ENCODE results near the gene RCN2. TPM values are rescaled to one million over a fixed set of nuclear protein-coding genes. Genes with fewer than 3 reads are reported as not detected.
A peak's percentile ranks its signal among the peaks of the same experiment; 100 is the strongest.

Gene RCN2
- polyA plus RNA-seq, 12 donors = 86.8 to 140 (median 125) TPM; not detected in 1

DNA sequence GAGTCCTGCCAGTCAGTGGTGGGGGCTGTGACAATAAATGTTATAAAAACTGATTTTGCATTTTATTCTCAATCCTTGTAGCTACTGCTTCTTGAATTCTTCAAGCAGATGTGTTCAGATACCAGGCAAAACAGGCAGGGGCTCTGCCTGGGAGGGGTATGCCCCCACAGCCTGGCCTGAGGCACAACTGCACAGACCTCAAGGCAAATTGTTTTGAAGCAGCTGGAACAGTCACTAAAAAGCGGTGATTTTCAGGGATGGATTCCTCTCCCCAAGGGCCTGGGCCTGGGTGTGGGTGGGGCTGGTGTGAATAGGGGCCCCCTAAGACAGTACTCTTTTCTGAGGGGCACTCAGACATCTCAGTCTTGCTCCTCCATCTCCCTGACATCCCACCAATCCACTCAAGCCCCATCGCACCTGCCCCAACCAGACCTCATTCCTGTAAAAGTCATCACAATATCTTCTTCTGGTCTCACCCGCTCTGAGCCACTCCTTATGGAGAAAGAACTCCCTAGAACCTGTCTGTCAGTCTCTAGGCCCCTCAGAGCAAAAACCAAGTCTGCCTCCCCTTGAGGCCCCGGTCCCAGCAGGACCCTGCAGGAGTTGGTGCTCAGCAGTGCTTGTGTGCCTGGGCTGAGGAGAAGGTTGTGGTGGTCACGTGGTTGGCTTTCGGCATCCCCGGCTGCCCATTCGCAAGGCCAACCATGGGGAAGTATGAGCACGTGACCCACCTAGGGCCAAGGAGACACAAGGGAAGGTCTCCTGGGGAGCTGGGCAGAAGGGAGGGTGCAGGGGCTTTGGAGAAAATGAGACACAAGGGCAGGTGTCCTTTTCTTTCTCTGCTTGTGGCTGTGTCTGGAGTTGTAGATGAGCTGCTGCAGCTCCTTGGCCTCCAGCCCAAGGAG lies 60.4 kb downstream of the RCN2 start:
- no peak for DNase-seq

DNA sequence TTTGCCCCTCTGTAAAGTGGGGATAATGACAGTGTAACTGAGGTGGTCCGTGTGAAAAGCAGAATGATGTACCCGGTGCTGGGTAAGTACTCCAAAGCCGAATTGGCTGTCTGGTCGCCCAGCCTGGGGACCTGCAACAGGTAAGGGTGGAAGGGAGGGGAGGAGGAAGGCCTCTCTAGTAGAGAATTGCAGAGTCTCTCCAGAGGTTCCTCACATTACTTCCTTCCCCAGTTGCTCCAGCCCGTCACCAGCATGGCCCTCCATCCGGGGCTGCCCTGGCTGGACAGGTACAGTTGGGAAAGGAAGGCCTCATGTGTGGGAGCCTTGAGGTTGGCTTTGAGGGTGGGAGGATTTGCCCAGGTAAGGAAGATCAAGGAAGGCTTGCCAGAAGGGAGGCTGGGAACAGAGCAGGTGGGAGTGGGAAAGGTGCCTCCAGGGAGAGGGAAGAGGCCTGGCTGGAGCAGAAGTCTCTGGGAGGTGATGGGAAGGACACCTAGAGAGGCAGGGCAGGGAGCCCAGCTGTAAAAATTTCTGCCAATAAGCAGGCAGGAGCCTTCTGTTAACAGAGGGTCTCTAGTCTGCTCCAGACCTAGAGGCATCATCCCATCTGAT lies 61.7 kb downstream of the RCN2 start:
- no peak for DNase-seq

DNA sequence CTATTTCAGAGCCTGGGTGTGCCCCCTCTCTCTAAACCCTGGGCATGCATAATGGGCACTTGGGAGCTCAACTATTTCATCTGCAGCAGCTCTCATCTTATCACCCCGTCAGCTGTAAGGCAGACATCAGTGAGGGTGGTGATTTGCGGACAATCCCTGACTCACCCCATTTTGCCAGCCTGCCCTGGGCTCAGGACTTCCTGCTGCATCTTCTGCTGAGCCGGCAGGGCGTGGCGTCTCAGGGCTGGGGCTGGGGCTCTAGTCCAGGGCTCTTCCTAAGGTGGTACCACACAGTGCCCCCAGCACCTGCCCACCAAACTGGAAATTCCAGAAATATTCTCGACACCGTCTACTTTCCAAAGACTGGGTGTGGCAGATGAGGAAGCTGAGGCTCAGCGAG lies 62.5 kb downstream of the RCN2 start:
- DNase-seq = no peak

DNA sequence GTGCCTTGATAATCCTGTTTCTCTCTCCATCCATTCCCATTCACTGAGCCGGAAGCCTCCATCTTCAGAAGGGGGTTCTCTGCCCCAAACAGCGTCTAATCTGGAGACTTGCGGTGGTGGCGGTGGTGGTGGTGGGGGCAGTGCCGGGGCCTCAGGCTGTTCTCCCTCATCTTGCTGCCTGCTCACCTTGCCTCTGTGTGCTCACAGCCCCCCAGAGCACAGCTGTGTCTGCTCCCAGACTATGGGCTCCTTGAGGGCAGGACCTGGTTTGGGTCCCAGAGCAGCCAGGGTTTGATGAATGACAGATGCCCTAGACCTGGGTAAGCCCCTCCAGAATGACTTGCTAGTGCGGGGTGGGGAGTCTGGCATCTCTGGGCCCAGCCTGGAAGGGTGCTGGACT lies 62.9 kb downstream of the RCN2 start:
- no peak for DNase-seq

DNA sequence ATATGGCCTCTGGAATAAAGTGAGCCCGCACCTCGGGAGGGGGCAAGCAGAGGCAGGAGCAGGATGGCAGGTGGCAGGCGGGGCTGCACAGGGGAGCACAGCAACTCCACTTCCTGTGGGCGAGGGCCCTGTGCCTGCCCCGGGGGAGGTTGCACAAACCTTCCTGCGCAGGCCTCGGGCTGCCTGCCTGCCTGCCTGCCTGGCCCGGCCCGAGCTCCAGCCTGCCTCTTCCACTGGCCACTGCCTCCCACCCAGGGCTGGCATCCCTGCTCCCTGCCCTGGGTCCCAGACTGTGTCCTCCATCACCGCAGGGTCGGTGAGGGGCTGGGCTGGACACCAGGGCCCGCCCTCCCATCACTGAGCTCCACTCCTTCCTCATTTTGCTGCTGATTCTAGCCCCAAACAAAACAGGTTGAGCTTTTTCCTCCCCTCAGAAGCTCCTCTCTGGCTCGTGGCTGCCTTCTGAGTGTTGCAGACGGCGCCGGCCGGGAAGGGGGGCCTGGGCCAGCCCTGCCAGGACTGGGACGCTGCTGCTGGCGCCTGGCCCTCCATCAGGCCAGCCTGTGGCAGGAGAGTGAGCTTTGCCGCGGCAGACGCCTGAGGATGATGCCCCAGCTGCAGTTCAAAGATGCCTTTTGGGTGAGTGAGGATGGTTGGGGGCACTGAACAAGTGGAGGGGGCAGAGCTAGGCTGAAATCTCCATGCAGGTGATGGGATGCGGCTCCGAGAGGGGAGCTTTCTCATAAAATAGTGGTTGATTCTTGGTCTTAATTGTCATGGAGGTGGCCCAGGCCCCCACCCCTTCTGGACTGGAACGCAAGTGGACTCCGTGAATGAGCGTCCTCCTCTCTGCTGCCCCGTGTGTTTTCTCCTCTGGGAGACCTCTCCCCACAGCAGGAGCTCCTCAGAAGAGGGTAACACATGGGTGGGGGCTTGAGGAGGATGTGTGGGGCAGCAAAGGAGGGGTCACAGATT lies 63.7 kb downstream of the RCN2 start, which contains the start of gene PSTPIP1:
PSTPIP1 (plus strand) TSS at position 156 of the 975 bp plus-strand sequence; CDS start at position 604, 448 bp downstream.
- peak; percentile 59 for DNase-seq

DNA sequence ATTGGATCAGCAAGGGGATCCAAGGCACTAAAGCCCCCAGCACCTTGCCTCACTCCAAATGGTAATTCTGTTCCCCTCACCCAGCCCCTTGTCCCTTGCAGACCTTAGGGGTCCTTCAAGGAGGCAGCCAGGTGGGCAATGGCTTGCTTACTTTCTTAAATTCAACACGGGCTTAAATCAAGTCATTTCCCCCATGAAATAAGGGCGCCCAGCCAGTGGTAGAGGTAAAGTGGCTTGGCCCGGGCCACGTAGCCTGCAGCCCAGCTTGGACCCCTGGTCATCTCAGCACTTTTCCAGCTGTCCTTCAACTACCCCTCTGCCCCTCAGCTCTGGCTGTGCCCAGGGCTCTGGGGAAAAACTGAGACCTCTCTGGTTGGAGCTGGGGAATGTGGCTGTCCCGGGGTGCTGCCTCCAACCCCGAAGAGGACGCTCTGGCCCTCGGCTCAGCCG lies 64.6 kb downstream of the RCN2 start:
- DNase-seq = no peak

DNA sequence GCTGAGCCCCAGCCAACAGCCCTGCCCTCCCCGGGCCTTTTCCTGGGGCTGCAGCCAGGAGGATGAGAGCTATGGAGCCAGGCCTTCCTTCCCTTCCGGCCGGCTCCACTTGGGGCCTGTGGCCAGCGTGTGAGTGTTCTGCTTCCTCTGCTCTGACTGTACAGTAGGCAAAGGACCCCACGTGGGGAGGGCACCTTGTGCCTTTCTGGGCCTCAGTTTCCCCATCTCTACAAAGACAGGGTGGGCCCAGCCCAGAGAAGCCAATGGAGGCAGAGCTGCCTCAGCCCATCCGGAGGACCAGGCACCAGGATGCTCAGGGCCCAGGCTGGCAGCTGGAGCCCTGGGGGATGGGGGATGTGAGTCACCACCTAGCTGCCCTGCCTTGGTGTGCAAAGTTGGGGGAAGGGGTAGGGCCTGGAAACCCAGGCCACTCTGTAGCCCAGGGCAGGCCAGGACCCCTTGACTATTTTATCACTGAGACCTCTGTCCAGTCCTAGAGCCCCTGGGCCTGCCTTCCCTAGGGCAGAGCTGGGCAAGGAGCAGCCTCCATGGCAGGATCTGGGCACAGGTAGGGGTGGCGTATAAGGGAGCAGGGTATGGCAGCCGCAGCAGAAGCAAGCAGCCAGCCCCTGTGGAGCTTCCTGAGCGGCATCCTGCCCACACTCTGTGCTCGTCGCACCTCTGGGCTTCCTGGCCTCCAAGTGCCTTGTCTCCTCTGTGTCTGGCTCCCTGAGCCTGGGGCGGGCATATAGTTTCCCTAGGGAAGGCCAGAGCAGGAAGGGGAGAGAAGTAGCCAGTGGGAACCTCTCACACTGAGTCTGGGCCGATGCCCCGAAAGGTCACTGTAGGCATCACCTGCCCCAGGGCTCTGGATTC lies 65.2 kb downstream of the RCN2 start:
- DNase-seq = peak; percentile 59

DNA sequence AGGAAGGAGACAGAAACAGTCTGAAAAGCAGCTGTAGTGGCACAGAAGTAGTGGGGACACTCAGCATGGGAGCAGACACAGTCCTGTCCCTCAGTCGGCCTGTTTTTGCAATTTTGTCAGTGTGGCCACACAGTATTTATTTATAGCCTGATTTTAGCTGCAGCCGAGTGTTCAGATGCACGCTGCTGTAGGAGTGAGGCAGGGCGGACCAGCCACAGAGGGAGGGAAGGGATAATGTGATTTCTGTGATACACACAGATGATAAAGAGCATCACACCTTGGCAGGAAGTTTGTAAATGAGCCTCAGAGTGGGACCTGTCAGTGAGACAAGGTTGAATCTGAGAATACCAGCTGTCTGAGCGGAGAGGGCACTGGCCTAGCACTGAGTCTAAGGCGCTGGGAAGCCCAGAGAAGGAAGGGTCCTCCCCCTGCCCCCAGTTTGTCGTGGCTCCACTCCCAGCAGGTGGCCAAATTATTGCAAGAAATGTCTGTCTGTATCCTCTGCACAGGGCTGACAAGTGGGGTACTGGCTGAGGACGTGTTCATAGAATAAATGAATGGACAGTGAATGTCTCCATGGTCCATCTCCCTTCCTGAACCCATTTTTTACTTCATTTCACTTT lies 67.2 kb downstream of the RCN2 start:
- no peak for DNase-seq

DNA sequence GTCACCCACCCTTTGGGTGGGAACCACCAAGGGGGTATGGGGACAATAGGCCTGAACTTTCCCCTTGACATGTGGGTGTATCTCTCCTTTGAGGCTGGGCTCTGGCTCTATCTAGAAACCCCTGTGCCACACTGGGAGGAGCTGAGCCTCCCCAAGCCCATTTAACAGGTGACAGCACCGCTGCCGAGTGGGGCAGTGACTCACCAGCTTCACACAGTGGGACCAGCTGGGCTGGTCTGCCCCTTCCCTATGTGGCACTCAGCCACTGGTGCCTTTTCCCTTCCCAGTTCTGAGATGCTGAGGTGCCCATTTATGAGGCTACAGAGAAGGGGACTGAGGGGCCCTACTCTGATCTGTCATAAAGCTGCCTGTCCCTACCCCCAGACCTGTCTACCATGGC lies 68.4 kb downstream of the RCN2 start:
- DNase-seq = no peak

DNA sequence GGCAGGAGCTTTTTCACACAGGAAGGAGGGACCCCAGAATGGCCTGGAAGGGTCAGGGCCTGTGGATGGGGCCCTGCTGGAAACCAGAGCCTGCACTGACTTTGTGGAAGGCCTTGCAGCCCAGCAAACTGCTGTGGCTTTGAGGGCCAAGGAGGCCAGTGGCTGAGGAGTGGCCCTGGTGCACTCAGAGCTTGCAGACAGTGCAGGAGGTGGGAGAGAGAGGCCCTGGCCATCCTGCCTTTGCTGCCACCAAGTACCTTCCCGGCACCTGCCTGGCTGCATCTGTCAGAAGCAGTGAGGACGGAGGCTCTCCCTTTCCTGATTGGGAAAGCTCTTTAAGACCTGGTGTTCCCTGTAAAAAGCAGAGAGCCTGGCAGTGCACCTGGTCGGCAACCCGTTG lies 69.8 kb downstream of the RCN2 start:
- no peak for DNase-seq

DNA sequence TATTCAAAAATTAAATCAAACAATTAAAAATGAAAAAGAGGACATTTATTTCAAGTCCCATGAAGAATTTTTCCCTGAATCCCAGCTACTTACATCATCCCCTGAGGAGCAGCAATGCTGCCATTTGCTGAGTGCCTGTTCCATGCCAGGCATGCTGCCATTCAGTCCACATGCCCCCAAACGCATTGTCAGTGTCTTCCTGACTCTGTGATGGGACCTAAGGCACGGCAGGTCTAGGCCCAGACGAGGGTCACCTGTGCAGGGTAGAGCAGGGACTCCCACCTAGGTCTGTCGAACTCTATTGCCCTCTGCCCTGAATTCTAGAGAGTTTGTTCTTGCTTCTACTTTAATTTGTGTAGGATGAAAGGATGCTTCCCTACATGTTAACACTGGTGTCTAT lies 70.4 kb downstream of the RCN2 start:
- no peak for DNase-seq

DNA sequence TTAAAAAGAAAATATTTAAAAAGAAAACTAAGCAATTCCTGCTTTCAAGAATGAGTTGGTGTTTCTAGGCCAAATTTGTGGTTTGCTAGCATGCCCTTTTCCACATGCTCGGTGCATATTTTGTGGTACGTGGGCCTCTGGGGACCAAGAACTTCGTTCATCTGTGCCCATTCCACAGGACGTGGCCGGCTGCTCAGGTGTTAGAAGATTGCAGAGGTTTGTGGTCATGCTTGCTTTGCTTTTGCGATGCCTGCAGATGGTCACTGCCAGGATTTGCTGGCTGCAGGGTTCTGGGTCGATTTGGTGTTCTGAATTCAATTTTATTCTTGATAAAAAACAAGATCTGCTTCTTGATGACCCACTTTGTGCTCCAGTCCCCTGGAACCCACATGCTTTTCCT lies 70.9 kb downstream of the RCN2 start:
- no peak for DNase-seq

DNA sequence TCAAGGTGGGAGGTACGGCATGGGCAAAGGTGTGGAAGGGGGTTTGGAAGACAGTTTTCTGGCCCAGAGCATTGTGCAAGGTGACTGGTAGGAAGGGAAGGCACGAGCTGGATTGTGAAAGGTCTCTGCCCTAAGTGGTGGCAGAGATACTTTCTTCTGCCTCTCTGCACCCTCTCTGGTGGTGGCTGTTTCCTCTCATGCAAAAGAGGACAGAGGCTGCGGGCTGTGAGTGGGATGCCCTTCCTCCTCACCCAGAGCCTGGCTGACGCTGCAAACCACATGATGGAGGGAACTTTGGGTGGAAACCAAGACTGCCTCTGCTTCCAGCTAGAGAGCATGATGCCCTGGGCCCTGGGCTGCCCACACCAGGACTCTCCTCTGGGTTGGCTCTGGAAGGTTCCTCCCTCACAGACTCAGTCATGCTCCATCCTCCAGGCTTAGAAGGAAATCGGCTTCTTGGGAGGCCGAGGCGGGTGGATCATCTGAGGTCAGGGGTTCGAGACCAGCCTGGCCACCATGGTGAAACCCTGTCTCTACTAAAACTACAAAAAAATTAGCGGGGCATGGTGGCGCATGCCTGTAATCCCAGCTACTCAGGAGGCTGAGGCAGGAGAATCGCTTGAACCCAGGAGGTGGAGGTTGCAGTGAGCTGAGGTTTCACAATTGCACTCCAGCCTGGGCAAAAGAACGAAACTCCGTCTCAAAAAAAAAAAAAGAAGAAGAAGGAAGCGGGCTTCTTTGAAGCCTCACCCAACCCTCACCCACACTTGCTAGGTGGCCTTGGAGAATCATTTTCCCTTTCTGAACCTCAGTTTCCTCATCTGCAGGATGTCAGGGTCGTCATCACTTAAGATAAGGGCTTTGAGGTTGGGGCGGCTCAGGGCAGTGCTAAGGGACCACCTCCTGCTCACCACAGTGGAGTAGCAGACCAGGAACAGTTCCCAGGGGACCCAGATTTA lies 71.7 kb downstream of the RCN2 start:
- no peak for DNase-seq

Other genes with a start within 250 kb of the RCN2 start
- gene SCAPER, start 26.4 kb upstream of the RCN2 start, polyA plus RNA-seq (ENCODE audit: insufficient read length in 12 of 12) = 100 to 1,000 TPM in 1 of 12 donors, 10 to 100 TPM in 10, not detected in 1; 32.0 to 103 (median 84.6) TPM
- gene PSTPIP1, start 63.4 kb downstream of the RCN2 start, polyA plus RNA-seq (ENCODE audit: insufficient read length in 12 of 12) = 1 to 10 TPM in 10 of 12 donors, not detected in 2; 1.4 to 7.2 (median 2.0) TPM
- 100 to 1,000 TPM in 11 of 12 donors, not detected in 1; 263 to 440 (median 398) TPM for gene TSPAN3, start 139.4 kb downstream of the RCN2 start, polyA plus RNA-seq (ENCODE audit: insufficient read length in 12 of 12)

All from muscle of arm (tissue), 12 donors.